HepG2 (cell line): Measurements from ENCODE around the gene LIME1. TPM values are rescaled to one million over a fixed set of nuclear protein-coding genes. Genes with fewer than 3 reads are reported as not detected.

Source experiments
- GFI1 ChIP-seq: sonication (generic); formaldehyde crosslinking; IDR thresholded peaks from 2 replicates; pipeline ENCODE4 v1.5.0; 2020; ENCODE audit warnings: missing genetic modification reagents, mild to moderate bottlenecking, borderline replicate concordance
- GPN1 ChIP-seq: sonication (generic); formaldehyde crosslinking; IDR thresholded peaks from 2 replicates; pipeline ENCODE4 v1.5.1; 2020; ENCODE audit warnings: missing genetic modification reagents, borderline replicate concordance
- HMG20B ChIP-seq: conservative IDR thresholded peaks from 2 replicates; pipeline ENCODE4 v1.6.1; 2016; ENCODE audit warnings: missing genetic modification reagents, missing compliant biosample characterization
- HOXA7 ChIP-seq: sonication (generic); formaldehyde crosslinking; IDR thresholded peaks from 2 replicates; pipeline ENCODE4 v1.8.1; 2022; ENCODE audit warnings: mild to moderate bottlenecking, missing genetic modification reagents, moderate library complexity
- KDM5B ChIP-seq: sonication (generic); formaldehyde crosslinking; IDR thresholded peaks from 2 replicates; pipeline ENCODE4 v1.4.0; 2020; ENCODE audit warnings: missing genetic modification reagents, mild to moderate bottlenecking, borderline replicate concordance
- MEF2D ChIP-seq: sonication (generic); formaldehyde crosslinking; IDR thresholded peaks from 2 replicates; pipeline ENCODE4 v1.5.1; 2020; ENCODE audit warnings: mild to moderate bottlenecking, missing genetic modification reagents
- NFE2L1 ChIP-seq: sonication (generic); formaldehyde crosslinking; IDR thresholded peaks from 2 replicates; pipeline ENCODE4 v1.4.0; 2020; ENCODE audit warnings: missing genetic modification reagents, mild to moderate bottlenecking, borderline replicate concordance
- PAWR ChIP-seq: sonication (generic); formaldehyde crosslinking; IDR thresholded peaks from 2 replicates; pipeline ENCODE4 v1.4.0; 2020; ENCODE audit warnings: missing genetic modification reagents, mild to moderate bottlenecking, borderline replicate concordance
- SP2 ChIP-seq: sonication (generic); formaldehyde crosslinking; IDR thresholded peaks from 2 replicates; pipeline ENCODE4 v1.5.1; 2020; ENCODE audit warnings: mild to moderate bottlenecking, missing genetic modification reagents
- ZFY ChIP-seq: sonication (generic); formaldehyde crosslinking; IDR thresholded peaks from 2 replicates; pipeline ENCODE4 v1.4.0; 2020; ENCODE audit warnings: missing genetic modification reagents
- ZKSCAN8 ChIP-seq: IDR thresholded peaks from 2 replicates; pipeline ENCODE4 v1.6.1; 2016; ENCODE audit warnings: borderline replicate concordance, missing genetic modification reagents, missing compliant biosample characterization
- ZNF260 ChIP-seq: sonication (generic); formaldehyde crosslinking; IDR thresholded peaks from 2 replicates; pipeline ENCODE4 v1.4.0; 2020; ENCODE audit warnings: missing genetic modification reagents, low read depth, mild to moderate bottlenecking, borderline replicate concordance
- ZNF263 ChIP-seq: sonication (generic); formaldehyde crosslinking; IDR thresholded peaks from 2 replicates; pipeline ENCODE4 v1.4.0; 2020; ENCODE audit warnings: missing genetic modification reagents
- ZNF484 ChIP-seq: sonication (generic); formaldehyde crosslinking; IDR thresholded peaks from 2 replicates; pipeline ENCODE4 v1.5.1; 2020; ENCODE audit warnings: mild to moderate bottlenecking, low read depth, missing genetic modification reagents, borderline replicate concordance
- ZNF687 ChIP-seq: sonication (generic); formaldehyde crosslinking; IDR thresholded peaks from 2 replicates; pipeline ENCODE4 v1.5.1; 2020; ENCODE audit warnings: mild to moderate bottlenecking, missing genetic modification reagents, moderate library complexity
- ZNF792 ChIP-seq: IDR thresholded peaks from 2 replicates; pipeline ENCODE4 v1.6.1; 2016
- polyA plus RNA-seq, 8 experiments: library from polyadenylated mRNA; depleted of rRNA in 3 of 8; stranded (reverse) in 7 of 8; unstranded in 1 of 8; fragments of >200 nt; fragmentation: Illumina TruSeq in 4 of 8; extraction: Trizol in 4 of 8; gene quantifications; 2 replicates each; pipeline versions ENCODE4 v1.2.1 to v1.2.3, GENCODE V29; 2011 to 2016; ENCODE audit warnings: low read depth in 4 of 8, missing spikeins in 1 of 8, mixed read lengths in 1 of 8; ENCODE audit not compliant: insufficient read depth in 1 of 8
- total RNA-seq, 5 experiments: library from RNA; depleted of rRNA; stranded (reverse); fragments of >200 nt; fragmentation: Illumina TruSeq; extraction: Trizol; gene quantifications; 2 replicates each; pipeline ENCODE4 v1.2.3, GENCODE V29; 2016; ENCODE audit warnings: low read depth in 1 of 5
- TF ChIP-seq, protein P1 (sequence below): sonication (generic); formaldehyde crosslinking; IDR thresholded peaks from 2 replicates; pipeline ENCODE4 v1.5.0; 2020; ENCODE audit warnings: mild to moderate bottlenecking, missing genetic modification reagents, moderate library complexity
- TF ChIP-seq, protein P2 (sequence below): sonication (generic); formaldehyde crosslinking; IDR thresholded peaks from 2 replicates; pipeline ENCODE4 v1.4.0; 2020; ENCODE audit warnings: missing genetic modification reagents; ENCODE audit errors: not compliant biosample characterization
- TF ChIP-seq, protein P3 (sequence below): sonication (generic); formaldehyde crosslinking; conservative IDR thresholded peaks from 2 replicates; pipeline ENCODE4 v1.4.0; 2020; ENCODE audit warnings: mild to moderate bottlenecking, missing genetic modification reagents, moderate library complexity

Gene LIME1
- total and polyA plus RNA-seq, 2 of the 13 experiments (the other 11 are each of a cell fraction or from before 2014, with no cell fraction given) = 13.0 to 61.5 TPM

DNA sequence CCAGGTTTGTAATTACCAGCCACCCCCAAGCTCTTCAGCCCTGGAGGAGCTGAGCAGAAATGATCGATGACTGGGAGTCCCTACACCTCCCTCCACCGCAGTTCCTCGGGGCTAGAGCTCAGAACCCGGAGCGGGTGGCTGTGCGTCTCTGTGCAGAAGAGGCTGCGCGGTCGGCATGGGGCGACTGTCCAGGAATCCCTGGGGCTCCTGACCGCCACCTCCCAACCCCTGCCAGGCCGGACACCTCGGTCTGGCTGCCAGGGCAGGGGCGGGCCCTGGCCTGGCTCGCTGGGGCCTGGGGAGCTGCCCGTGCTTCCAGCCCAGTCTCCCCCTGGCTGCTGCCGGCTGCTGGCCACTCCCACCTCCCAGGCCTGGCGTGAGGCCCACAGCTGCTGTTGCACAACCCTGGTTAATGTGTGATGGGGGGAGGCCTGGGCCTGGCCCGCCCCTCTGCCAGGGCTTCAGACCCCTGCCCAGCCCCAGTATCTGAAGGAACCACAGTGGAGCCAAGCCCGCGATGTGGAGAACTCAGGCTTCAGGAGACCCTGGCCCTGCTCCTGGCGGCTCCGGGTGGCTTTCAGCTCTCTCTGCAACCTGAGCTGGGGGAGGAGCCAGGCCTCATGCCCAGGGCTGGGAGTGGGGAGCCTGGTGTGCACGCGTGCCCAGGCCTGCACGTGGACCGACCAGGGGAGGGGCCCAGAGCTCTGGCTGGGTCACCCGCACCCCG lies 4.3 kb downstream of the LIME1 start (continued):
- TF ChIP-seq, protein P1, sequence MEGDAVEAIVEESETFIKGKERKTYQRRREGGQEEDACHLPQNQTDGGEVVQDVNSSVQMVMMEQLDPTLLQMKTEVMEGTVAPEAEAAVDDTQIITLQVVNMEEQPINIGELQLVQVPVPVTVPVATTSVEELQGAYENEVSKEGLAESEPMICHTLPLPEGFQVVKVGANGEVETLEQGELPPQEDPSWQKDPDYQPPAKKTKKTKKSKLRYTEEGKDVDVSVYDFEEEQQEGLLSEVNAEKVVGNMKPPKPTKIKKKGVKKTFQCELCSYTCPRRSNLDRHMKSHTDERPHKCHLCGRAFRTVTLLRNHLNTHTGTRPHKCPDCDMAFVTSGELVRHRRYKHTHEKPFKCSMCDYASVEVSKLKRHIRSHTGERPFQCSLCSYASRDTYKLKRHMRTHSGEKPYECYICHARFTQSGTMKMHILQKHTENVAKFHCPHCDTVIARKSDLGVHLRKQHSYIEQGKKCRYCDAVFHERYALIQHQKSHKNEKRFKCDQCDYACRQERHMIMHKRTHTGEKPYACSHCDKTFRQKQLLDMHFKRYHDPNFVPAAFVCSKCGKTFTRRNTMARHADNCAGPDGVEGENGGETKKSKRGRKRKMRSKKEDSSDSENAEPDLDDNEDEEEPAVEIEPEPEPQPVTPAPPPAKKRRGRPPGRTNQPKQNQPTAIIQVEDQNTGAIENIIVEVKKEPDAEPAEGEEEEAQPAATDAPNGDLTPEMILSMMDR (CRISPR knock-in tag) = peak; percentile 72
- no peak; the same call in 1 of the 2 replicates for TF ChIP-seq GPN1 (CRISPR knock-in tag)
- peak; percentile 55; the same call in 1 of the 2 replicates for TF ChIP-seq NFE2L1 (CRISPR knock-in tag)
- no peak for TF ChIP-seq HOXA7
- TF ChIP-seq, protein P2, sequence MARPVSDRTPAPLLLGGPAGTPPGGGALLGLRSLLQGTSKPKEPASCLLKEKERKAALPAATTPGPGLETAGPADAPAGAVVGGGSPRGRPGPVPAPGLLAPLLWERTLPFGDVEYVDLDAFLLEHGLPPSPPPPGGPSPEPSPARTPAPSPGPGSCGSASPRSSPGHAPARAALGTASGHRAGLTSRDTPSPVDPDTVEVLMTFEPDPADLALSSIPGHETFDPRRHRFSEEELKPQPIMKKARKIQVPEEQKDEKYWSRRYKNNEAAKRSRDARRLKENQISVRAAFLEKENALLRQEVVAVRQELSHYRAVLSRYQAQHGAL (CRISPR knock-in tag) = no peak
- TF ChIP-seq HMG20B (CRISPR knock-in tag) = peak; percentile 94
- TF ChIP-seq ZNF687 (CRISPR knock-in tag) = peak; percentile 96
- TF ChIP-seq PAWR (CRISPR knock-in tag) = peak; percentile 92; the same call in 1 of the 2 replicates
- TF ChIP-seq ZNF484 (CRISPR knock-in tag) = peak; percentile 38; the same call in 1 of the 2 replicates
- TF ChIP-seq ZNF260 (CRISPR knock-in tag) = no peak
- TF ChIP-seq, protein P3, sequence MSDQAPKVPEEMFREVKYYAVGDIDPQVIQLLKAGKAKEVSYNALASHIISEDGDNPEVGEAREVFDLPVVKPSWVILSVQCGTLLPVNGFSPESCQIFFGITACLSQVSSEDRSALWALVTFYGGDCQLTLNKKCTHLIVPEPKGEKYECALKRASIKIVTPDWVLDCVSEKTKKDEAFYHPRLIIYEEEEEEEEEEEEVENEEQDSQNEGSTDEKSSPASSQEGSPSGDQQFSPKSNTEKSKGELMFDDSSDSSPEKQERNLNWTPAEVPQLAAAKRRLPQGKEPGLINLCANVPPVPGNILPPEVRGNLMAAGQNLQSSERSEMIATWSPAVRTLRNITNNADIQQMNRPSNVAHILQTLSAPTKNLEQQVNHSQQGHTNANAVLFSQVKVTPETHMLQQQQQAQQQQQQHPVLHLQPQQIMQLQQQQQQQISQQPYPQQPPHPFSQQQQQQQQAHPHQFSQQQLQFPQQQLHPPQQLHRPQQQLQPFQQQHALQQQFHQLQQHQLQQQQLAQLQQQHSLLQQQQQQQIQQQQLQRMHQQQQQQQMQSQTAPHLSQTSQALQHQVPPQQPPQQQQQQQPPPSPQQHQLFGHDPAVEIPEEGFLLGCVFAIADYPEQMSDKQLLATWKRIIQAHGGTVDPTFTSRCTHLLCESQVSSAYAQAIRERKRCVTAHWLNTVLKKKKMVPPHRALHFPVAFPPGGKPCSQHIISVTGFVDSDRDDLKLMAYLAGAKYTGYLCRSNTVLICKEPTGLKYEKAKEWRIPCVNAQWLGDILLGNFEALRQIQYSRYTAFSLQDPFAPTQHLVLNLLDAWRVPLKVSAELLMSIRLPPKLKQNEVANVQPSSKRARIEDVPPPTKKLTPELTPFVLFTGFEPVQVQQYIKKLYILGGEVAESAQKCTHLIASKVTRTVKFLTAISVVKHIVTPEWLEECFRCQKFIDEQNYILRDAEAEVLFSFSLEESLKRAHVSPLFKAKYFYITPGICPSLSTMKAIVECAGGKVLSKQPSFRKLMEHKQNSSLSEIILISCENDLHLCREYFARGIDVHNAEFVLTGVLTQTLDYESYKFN (CRISPR knock-in tag) = peak; percentile 96
- peak; percentile 73 for TF ChIP-seq ZNF263 (CRISPR knock-in tag)
- TF ChIP-seq ZFY (CRISPR knock-in tag) = peak; percentile 99
- TF ChIP-seq ZKSCAN8 (CRISPR knock-in tag) = peak; percentile 87; the same call in 1 of the 2 replicates
- peak; percentile 92 for TF ChIP-seq MEF2D (CRISPR knock-in tag)
- TF ChIP-seq GFI1 (CRISPR knock-in tag) = peak; percentile 78; the same call in 1 of the 2 replicates
- TF ChIP-seq SP2 (CRISPR knock-in tag) = peak; percentile 60
- peak; percentile 94 for TF ChIP-seq ZNF792 (CRISPR knock-in tag)
- TF ChIP-seq KDM5B = peak; percentile 92
